ENCODE measurements around the gene TMEM59L.
A peak's percentile ranks its signal among the peaks of the same experiment; 100 is the strongest.

Gene TMEM59L

GRCh38 chr19:18636183-18636968 lies 23.7 kb downstream of the TMEM59L start:
- peak; percentile 99 to 100 for DNase-seq (ENCODE audit: low read depth in 1 of 2, low spot score in 1 of 2)

GRCh38 chr19:18636969-18637629 lies 24.4 kb downstream of the TMEM59L start, which contains the start of gene KLHL26:
Gene KLHL26 (plus strand): TSS chr19:18637028. CDS start chr19:18637055, 27 bp downstream.
- no peak for DNase-seq (ENCODE audit: low read depth in 1 of 2, low spot score in 1 of 2)

GRCh38 chr19:18637673-18638630 lies 25.3 kb downstream of the TMEM59L start:
- DNase-seq (ENCODE audit: low read depth in 1 of 2, low spot score in 1 of 2): no peak

GRCh38 chr19:18639706-18640243 lies 27.1 kb downstream of the TMEM59L start:
- no peak for DNase-seq (ENCODE audit: low read depth in 1 of 2, low spot score in 1 of 2)

- DNase-seq (ENCODE audit: low read depth in 1 of 2, low spot score in 1 of 2): no peak
Measured at GRCh38 chr19:18644196-18645034, 31.7 kb downstream of the TMEM59L start.

- no peak for DNase-seq (ENCODE audit: low read depth in 1 of 2, low spot score in 1 of 2)
Measured at GRCh38 chr19:18645035-18645511, 32.4 kb downstream of the TMEM59L start.

- DNase-seq (ENCODE audit: low read depth in 1 of 2, low spot score in 1 of 2): no peak
Measured at GRCh38 chr19:18646535-18647370, 34.1 kb downstream of the TMEM59L start.

- no peak for DNase-seq (ENCODE audit: low read depth in 1 of 2, low spot score in 1 of 2)
Measured at GRCh38 chr19:18647371-18647767, 34.7 kb downstream of the TMEM59L start.

- no peak for DNase-seq (ENCODE audit: low read depth in 1 of 2, low spot score in 1 of 2)
Measured at GRCh38 chr19:18647807-18648206, 35.1 kb downstream of the TMEM59L start.

GRCh38 chr19:18648973-18649315 lies 36.3 kb downstream of the TMEM59L start:
- DNase-seq (ENCODE audit: low read depth in 1 of 2, low spot score in 1 of 2): no peak

GRCh38 chr19:18649371-18650020 lies 36.8 kb downstream of the TMEM59L start:
- DNase-seq (ENCODE audit: low read depth in 1 of 2, low spot score in 1 of 2): no peak

- no peak for DNase-seq (ENCODE audit: low read depth in 1 of 2, low spot score in 1 of 2)
Measured at GRCh38 chr19:18650021-18650390, 37.3 kb downstream of the TMEM59L start.

GRCh38 chr19:18650468-18651041 lies 37.9 kb downstream of the TMEM59L start:
- no peak for DNase-seq (ENCODE audit: low read depth in 1 of 2, low spot score in 1 of 2)

GRCh38 chr19:18651300-18651699 lies 38.6 kb downstream of the TMEM59L start:
- no peak for DNase-seq (ENCODE audit: low read depth in 1 of 2, low spot score in 1 of 2)

- DNase-seq (ENCODE audit: low read depth in 1 of 2, low spot score in 1 of 2): no peak
Measured at GRCh38 chr19:18651733-18652132, 39.1 kb downstream of the TMEM59L start.

- no peak for DNase-seq (ENCODE audit: low read depth in 1 of 2, low spot score in 1 of 2)
Measured at GRCh38 chr19:18653853-18654252, 41.2 kb downstream of the TMEM59L start.

GRCh38 chr19:18654469-18654868 lies 41.8 kb downstream of the TMEM59L start:
- no peak for DNase-seq (ENCODE audit: low read depth in 1 of 2, low spot score in 1 of 2)

GRCh38 chr19:18655173-18655844 lies 42.6 kb downstream of the TMEM59L start:
- DNase-seq (ENCODE audit: low read depth in 1 of 2, low spot score in 1 of 2): no peak
